Caco-2 (cell line): ENCODE data around the gene UMAD1. TPM values are rescaled to one million over a fixed set of nuclear protein-coding genes. Genes with fewer than 3 reads are reported as not detected.

Experiments used
- BruUV-seq: library from RNA; stranded (reverse); fragments of 400-500 nt; replicated peaks from 2 replicates; lab custom pipeline; 2021; lab: Mats Ljungman, UMichigan
- CTCF ChIA-PET: fragments of 300-600 bp; sonication (Branson Sonifier 250); formaldehyde crosslinking; loops from one replicate; lab custom pipeline; 2022; ENCODE audit warnings: antibody characterized with exemption; lab: Charles Lee
- POLR2A ChIA-PET: fragments of 300-600 bp; sonication (Branson Sonifier 250); formaldehyde crosslinking; loops from one replicate; lab custom pipeline; 2022; ENCODE audit warnings: antibody characterized with exemption; lab: Charles Lee
- DNase-seq, 2 experiments: peaks; one replicate each; pipeline versions ENCODE4 v3.0.0 to v3.0.0-alpha.2; 2020 to 2022
- H3K27me3 ChIP-seq: replicated peaks from 2 replicates; pipeline ENCODE4 v1.6.0; 2011; ENCODE audit warnings: low read length; ENCODE audit not compliant: control insufficient read depth, insufficient read depth
- H3K36me3 ChIP-seq: 2 replicates; pipeline ENCODE4 v1.5.1; 2011; ENCODE audit warnings: low read length; ENCODE audit not compliant: control insufficient read depth, insufficient read depth
- H3K4me1 ChIP-seq: fragments of 250-450 bp; sonication (Bioruptor Pico); 2 replicates; pipeline ENCODE4 v1.5.1; 2020; ENCODE audit warnings: mild to moderate bottlenecking
- H3K4me3 ChIP-seq: 2 replicates; pipeline ENCODE4 v1.5.1; 2011; ENCODE audit warnings: low read depth, mild to moderate bottlenecking, control low read depth, low read length
- H3K9me3 ChIP-seq: fragments of 250-450 bp; sonication (Bioruptor Pico); 2 replicates; pipeline ENCODE4 v1.5.1; 2020; ENCODE audit warnings: mild to moderate bottlenecking, moderate library complexity
- H3K27ac Mint-ChIP-seq: one replicate; pipeline ENCODE4 v1.8.0; 2022; ENCODE audit warnings: mixed read lengths; ENCODE audit not compliant: unreplicated experiment
- H3K27me3 Mint-ChIP-seq: one replicate; pipeline ENCODE4 v1.8.0; 2022; ENCODE audit warnings: mixed read lengths; ENCODE audit not compliant: insufficient read depth, unreplicated experiment
- H3K36me3 Mint-ChIP-seq: one replicate; pipeline ENCODE4 v1.8.0; 2022; ENCODE audit warnings: mild to moderate bottlenecking, mixed read lengths; ENCODE audit not compliant: insufficient read depth, unreplicated experiment
- H3K4me1 Mint-ChIP-seq: one replicate; pipeline ENCODE4 v1.8.0; 2022; ENCODE audit warnings: low read depth, mixed read lengths; ENCODE audit not compliant: unreplicated experiment
- H3K4me3 Mint-ChIP-seq: one replicate; pipeline ENCODE4 v1.8.0; 2022; ENCODE audit warnings: mild to moderate bottlenecking, moderate library complexity, mixed read lengths; ENCODE audit not compliant: unreplicated experiment
- H3K9me3 Mint-ChIP-seq: one replicate; pipeline ENCODE4 v1.8.0; 2022; ENCODE audit warnings: mixed read lengths; ENCODE audit not compliant: unreplicated experiment
- intact Hi-C: fragments of 100-400 bp; cut with micrococcal nuclease; formaldehyde crosslinking; loops from one replicate; pipeline ENCODE4 v1.10.0; 2022; ENCODE audit not compliant: unreplicated experiment
- total RNA-seq: library from RNA; stranded (reverse); gene quantifications from 2 replicates; pipeline ENCODE4 v1.2.3, GENCODE V29; 2022
- TF ChIP-seq, protein P1 (sequence below), 2 experiments: fragments of 200-600 bp in 1 of 2; IDR thresholded peaks; 1 replicate in 1 of 2; 2 replicates in 1 of 2; pipeline versions ENCODE4 v1.5.1 to v1.8.0; 2011 to 2022; ENCODE audit warnings: antibody characterized with exemption in 1 of 2, control low read depth in 1 of 2, inconsistent platforms in 1 of 2, low read depth in 1 of 2, low read length in 1 of 2, mild to moderate bottlenecking in 1 of 2, moderate library complexity in 1 of 2; ENCODE audit not compliant: insufficient read depth in 1 of 2, severe bottlenecking in 1 of 2, unreplicated experiment in 1 of 2

Gene UMAD1
- total RNA-seq, 1 experiment from 2014 or later: 20.0 TPM

DNA sequence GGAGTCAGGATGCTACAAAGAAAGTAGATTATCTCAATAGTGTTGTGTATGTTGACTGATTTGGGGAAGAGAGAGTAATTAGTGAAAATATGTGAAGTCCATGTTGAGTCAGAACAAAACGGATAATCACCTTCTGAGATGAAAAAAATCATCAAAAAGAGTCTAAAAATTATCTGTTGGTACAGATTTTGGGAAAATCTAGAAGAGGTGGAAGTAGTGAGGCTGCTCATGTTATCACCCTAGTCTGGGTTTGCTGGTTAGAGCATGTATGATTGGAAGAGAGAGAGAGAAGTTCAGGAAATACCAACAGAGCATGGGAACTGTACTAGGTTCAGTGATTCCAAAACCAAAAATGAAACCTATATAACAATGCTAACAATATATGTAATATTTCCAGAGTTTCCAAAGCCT lies 65.6 kb downstream of the UMAD1 start:
- Histone ChIP-seq H3K27me3 (no peaks in the 10 kb centered on the region), H3K4me3 (no peak overlapping the region), H3K36me3 (no peaks in the 10 kb centered on the region), H3K9me3 (no peaks in the 10 kb centered on the region), H3K4me1 (peaks cover 14% of the 10 kb centered on the region)
- TF ChIP-seq, protein P1, sequence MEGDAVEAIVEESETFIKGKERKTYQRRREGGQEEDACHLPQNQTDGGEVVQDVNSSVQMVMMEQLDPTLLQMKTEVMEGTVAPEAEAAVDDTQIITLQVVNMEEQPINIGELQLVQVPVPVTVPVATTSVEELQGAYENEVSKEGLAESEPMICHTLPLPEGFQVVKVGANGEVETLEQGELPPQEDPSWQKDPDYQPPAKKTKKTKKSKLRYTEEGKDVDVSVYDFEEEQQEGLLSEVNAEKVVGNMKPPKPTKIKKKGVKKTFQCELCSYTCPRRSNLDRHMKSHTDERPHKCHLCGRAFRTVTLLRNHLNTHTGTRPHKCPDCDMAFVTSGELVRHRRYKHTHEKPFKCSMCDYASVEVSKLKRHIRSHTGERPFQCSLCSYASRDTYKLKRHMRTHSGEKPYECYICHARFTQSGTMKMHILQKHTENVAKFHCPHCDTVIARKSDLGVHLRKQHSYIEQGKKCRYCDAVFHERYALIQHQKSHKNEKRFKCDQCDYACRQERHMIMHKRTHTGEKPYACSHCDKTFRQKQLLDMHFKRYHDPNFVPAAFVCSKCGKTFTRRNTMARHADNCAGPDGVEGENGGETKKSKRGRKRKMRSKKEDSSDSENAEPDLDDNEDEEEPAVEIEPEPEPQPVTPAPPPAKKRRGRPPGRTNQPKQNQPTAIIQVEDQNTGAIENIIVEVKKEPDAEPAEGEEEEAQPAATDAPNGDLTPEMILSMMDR (IDR thresholded peaks at IDR 0.05; ENCODE audit: insufficient read depth in 1 of 2, low read depth in 1 of 2, low read length in 1 of 2, severe bottlenecking in 1 of 2, unreplicated experiment in 1 of 2): no peak
- ChIA-PET POLR2A (no interaction called here), CTCF (no interaction called here)
- intact Hi-C loops: no loop called here
- Mint-ChIP-seq H3K36me3 (no peaks in the 10 kb centered on the region), H3K27ac (peak overlapping the region; percentile 4), H3K4me1 (peaks cover 24% of the 10 kb centered on the region), H3K27me3 (no peaks in the 10 kb centered on the region), H3K9me3 (no peaks in the 10 kb centered on the region), H3K4me3 (no peak overlapping the region)
- BruUV-seq: no TSS peak
- DNase-seq: no peak

DNA sequence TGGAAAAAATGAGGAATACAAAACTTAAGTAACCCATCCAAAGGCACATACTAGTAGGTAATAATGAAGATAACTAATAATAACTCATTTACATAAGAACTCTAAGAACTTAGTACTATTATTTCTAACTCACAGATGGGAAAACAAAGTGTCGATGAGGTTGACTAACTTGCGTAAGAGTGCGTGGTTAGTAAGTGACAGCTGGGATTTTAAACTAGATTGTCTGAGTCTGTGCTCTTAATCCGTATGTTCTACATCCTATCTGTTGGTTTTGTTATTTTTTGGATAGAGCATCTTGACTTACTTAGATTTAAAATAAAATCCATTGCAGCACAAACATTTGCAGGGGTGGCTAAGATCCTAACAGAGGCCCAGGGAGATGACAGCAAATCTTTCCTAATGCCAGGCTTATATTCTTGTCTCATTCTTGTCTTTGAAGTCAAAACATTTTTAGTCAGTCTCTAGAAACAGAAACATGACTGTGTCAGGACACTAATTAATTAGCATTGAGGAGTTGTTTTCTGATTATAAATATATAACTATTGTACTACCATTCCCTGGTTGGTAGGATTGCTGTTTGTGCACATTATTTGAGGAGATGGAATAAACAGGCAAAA lies 66.1 kb downstream of the UMAD1 start:
- no peaks in the 10 kb centered on the region for H3K36me3 Mint-ChIP-seq
- Histone ChIP-seq H3K4me1 (peaks cover 14% of the 10 kb centered on the region), H3K4me3 (no peak overlapping the region), H3K27me3 (no peaks in the 10 kb centered on the region), H3K9me3 (no peaks in the 10 kb centered on the region), H3K36me3 (no peaks in the 10 kb centered on the region)
- POLR2A ChIA-PET: no interaction called here
- no peak for DNase-seq
- no peaks in the 10 kb centered on the region for H3K27me3 Mint-ChIP-seq
- H3K27ac Mint-ChIP-seq: no peak overlapping the region
- intact Hi-C loops: no loop called here
- TF ChIP-seq, protein P1 (IDR thresholded peaks at IDR 0.05; ENCODE audit: insufficient read depth in 1 of 2, low read depth in 1 of 2, low read length in 1 of 2, severe bottlenecking in 1 of 2, unreplicated experiment in 1 of 2): no peak
- CTCF ChIA-PET: no interaction called here
- no peaks in the 10 kb centered on the region for H3K9me3 Mint-ChIP-seq
- H3K4me1 Mint-ChIP-seq: peaks cover 18% of the 10 kb centered on the region
- no TSS peak for BruUV-seq
- no peak overlapping the region for H3K4me3 Mint-ChIP-seq

DNA sequence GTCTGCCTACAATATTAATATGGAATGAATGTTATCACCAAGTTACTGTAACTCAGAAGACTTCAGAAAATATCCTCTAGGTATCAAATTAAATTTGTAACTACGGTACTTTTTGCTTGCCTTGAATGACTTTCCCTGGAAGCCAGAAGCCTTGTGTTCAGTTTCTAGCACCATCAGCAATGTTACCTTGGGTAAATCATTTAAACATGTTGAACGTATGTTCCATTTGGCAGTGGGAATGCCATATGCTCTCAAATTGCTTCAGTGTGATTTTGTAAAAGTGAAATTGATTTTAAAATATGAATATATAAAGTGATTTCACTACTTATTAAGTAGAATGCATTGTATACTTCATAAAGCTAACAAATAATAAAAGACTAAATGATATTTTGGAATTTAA lies 66.7 kb downstream of the UMAD1 start:
- Mint-ChIP-seq H3K27ac (no peak overlapping the region), H3K4me1 (peaks cover 17% of the 10 kb centered on the region)

More for the DNA sequence above, 66.7 kb downstream of the UMAD1 start:
- Mint-ChIP-seq H3K9me3 (no peaks in the 10 kb centered on the region), H3K27me3 (no peaks in the 10 kb centered on the region), H3K4me3 (no peak overlapping the region), H3K36me3 (no peaks in the 10 kb centered on the region)
- intact Hi-C loops: no loop called here
- BruUV-seq: no TSS peak
- Histone ChIP-seq H3K36me3 (no peaks in the 10 kb centered on the region), H3K9me3 (no peaks in the 10 kb centered on the region), H3K4me3 (no peak overlapping the region), H3K27me3 (no peaks in the 10 kb centered on the region), H3K4me1 (peaks cover 14% of the 10 kb centered on the region)
- TF ChIP-seq, protein P1 (IDR thresholded peaks at IDR 0.05; ENCODE audit: insufficient read depth in 1 of 2, low read depth in 1 of 2, low read length in 1 of 2, severe bottlenecking in 1 of 2, unreplicated experiment in 1 of 2): no peak
- ChIA-PET POLR2A (no interaction called here), CTCF (no interaction called here)
- no peak for DNase-seq
